ENCODE data around the gene SF3B2.

SF3B2 gene

DNA sequence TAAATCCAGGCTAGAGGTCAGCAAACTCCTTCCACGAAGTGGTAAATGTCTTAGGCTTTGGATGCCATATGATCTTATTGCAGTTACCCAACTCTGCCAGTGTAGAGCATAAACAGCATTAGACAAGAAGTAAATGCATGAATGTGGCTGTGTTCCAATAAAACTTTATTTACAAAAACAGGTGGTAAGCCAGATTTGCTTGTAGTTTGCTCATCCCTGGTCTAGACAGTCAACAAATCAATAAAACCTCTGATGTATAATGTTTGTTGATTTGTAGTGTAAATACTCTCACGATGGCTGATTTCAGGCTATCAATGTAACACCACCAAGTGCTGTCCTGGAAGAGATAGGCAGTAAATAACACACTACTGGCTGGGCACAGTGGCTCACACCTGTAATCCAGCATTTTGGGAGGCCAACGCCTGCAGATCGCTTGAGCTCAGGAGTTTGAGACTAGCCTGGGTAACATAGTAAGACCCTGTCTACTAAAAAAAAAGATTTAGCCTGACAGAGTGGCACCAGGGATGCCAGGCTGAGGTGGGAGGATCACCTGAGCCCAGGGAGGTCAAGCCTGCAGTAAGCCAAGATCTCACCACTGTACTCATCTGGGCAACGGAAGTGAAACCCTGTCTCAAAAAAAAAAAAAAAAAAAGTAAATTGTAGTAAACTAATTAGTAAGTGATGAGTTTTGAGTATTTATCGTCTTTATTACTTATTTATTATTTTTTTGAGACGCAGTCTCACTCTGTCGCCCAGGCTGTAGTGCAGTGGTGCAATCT, 19.0 kb upstream of the SF3B2 start:
- TF ChIP-seq, protein P1, sequence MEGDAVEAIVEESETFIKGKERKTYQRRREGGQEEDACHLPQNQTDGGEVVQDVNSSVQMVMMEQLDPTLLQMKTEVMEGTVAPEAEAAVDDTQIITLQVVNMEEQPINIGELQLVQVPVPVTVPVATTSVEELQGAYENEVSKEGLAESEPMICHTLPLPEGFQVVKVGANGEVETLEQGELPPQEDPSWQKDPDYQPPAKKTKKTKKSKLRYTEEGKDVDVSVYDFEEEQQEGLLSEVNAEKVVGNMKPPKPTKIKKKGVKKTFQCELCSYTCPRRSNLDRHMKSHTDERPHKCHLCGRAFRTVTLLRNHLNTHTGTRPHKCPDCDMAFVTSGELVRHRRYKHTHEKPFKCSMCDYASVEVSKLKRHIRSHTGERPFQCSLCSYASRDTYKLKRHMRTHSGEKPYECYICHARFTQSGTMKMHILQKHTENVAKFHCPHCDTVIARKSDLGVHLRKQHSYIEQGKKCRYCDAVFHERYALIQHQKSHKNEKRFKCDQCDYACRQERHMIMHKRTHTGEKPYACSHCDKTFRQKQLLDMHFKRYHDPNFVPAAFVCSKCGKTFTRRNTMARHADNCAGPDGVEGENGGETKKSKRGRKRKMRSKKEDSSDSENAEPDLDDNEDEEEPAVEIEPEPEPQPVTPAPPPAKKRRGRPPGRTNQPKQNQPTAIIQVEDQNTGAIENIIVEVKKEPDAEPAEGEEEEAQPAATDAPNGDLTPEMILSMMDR (conservative IDR thresholded peaks at IDR 0.05; ENCODE audit: control insufficient read depth, insufficient read depth, low read depth, low read length) = no peak
- no peak for DNase-seq (ENCODE audit: low read depth)
- no peak overlapping the region for H3K4me3 ChIP-seq (ENCODE audit: control insufficient read depth, low read depth, low read length)

DNA sequence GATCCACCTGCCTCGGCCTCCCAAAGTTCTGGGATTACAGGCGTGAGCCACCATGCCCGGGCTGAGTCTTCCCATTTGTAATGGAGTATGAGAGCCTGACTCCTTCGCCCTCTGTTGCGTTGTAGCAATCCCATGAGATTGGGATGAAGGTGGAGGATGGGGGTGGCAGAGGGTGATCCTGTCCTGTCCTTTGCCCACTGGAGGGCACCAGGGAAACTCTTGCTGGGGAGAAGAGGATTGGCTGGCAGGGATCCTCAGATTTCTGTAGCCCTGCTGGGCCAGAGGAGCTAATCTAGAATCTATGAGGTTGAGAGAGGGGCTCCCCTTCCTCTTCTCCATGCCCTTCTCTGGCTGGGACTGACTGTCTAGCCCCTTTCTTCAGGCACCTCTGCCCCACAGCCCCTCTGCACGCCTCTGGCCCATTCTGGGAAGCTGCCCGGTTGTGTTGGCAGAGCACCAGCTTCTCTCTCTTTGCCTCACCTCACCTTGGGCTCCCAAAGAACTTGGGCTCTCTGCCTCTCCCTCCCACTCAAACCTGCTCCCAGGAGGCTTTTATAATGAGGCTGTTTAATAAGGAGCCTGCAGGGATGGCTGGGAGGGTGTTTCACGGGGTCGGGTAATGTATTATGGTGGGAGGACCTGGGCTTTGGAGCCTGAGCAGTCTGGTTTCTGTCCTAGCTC, 16.4 kb upstream of the SF3B2 start:
- TF ChIP-seq, protein P1 (conservative IDR thresholded peaks at IDR 0.05; ENCODE audit: control insufficient read depth, insufficient read depth, low read depth, low read length) = no peak
- H3K4me3 ChIP-seq (ENCODE audit: control insufficient read depth, low read depth, low read length) = no peak overlapping the region
- DNase-seq (ENCODE audit: low read depth) = no peak

DNA sequence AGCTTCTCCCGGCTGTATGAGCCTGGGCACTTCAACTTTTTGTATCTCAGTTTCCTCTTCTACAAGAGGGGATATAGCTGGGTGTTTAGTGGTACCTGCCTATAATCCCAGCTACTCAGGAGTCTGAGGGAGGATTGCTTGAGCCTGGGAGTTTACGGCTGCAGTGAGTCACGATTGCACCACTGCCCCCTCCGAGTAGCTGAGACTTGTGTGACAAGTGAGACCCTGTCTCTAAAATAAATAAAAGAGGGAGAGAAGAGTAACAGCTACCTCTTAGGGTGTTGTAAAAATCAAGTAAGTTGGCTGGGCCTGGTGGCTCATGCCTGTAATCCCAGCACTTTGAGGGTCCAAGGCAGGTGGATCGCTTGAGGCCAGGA, 15.8 kb upstream of the SF3B2 start:
- TF ChIP-seq, protein P1 (conservative IDR thresholded peaks at IDR 0.05; ENCODE audit: control insufficient read depth, insufficient read depth, low read depth, low read length) = no peak
- no peak overlapping the region for H3K4me3 ChIP-seq (ENCODE audit: control insufficient read depth, low read depth, low read length)
- DNase-seq (ENCODE audit: low read depth) = no peak

DNA sequence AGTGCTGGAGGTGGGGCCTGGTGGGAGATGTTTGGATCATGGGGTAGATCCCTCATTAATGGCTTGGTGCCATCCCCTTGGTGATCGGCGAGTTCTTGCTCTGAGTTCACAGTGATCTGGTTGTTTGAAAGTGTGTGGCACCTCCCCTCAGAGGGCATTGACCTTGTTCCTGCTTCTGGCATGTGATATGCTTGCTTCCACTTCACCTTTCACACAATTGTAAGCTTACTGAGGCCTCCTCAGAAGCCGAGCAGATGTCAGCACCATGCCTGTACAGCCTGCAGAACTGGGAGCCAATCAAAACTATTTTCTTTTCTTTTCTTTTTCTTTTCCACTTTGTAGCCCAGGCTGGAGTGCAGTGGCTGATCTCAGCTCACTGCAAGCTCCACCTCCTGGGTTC, 14.8 kb upstream of the SF3B2 start:
- H3K4me3 ChIP-seq (ENCODE audit: control insufficient read depth, low read depth, low read length) = no peak overlapping the region
- TF ChIP-seq, protein P1 (conservative IDR thresholded peaks at IDR 0.05; ENCODE audit: control insufficient read depth, insufficient read depth, low read depth, low read length) = no peak
- DNase-seq (ENCODE audit: low read depth) = no peak

DNA sequence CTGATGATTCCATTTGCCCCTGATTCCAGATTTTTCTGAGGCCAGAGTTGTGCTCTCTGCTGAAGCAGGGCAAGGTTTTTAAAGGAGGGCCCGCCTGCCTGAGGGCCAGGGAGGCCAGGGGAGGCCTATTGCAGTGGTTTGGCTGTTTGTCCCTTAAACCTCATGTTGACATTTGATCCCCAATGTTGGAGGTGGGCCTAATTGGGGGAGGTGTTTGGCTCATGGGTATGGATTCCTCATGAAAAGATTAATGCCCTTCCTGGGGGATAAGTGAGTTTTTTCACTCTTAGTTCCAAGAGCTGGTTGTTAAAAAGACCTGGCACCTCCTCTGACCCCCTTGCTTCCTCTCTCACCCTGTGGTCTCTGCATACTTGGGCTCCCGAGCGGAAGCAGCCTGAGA, 12.4 kb upstream of the SF3B2 start:
- TF ChIP-seq, protein P1 (conservative IDR thresholded peaks at IDR 0.05; ENCODE audit: control insufficient read depth, insufficient read depth, low read depth, low read length) = no peak
- H3K4me3 ChIP-seq (ENCODE audit: control insufficient read depth, low read depth, low read length) = no peak overlapping the region
- no peak for DNase-seq (ENCODE audit: low read depth)

DNA sequence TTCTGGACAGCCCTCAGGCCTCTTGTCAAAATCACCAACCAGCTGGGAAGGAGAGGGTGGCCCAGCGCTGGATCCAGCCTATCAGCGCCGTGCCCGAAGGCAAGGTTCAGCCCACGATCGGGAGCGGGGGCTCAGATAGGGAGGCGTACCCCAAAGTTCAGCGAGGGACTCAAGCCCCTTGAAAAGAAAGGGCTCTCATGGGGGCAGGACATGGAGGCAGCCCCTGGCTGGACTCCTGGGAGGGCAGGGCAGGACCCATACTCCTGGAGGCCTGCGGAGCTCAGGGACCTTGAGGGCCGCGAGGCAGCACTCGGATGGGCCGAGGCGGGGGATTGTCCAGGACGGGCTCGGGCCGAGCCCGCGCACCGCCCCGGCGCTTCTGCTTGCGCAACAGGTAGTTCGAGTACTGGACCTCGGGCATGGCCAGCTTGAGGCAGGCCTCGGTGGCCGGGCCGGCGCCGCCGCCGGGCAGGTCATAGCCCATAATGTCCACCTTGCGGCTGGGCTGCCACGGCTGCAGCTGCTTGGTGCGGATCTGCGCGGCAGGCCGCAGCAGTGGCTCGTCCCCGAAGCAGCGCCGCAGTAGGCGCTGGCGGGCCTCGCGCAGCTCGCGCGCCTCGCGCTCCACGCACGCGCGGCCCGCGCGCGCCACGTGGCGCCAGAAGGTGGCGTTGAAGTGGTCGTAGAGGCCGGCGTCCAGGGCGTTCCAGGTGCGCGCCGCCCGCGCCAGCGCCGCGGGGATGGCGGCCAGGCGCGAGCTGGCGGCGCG, 9.8 kb upstream of the SF3B2 start:
- no peak for DNase-seq (ENCODE audit: low read depth)
- TF ChIP-seq, protein P1 (conservative IDR thresholded peaks at IDR 0.05; ENCODE audit: control insufficient read depth, insufficient read depth, low read depth, low read length) = no peak
- no peak overlapping the region for H3K4me3 ChIP-seq (ENCODE audit: control insufficient read depth, low read depth, low read length)
